ENCODE data around the gene RUFY3. TPM values are rescaled to one million over a fixed set of nuclear protein-coding genes. Genes with fewer than 3 reads are reported as not detected.

RUFY3 gene
- total RNA-seq, 1 donor from 2014 or later, result 39.3 TPM

DNA sequence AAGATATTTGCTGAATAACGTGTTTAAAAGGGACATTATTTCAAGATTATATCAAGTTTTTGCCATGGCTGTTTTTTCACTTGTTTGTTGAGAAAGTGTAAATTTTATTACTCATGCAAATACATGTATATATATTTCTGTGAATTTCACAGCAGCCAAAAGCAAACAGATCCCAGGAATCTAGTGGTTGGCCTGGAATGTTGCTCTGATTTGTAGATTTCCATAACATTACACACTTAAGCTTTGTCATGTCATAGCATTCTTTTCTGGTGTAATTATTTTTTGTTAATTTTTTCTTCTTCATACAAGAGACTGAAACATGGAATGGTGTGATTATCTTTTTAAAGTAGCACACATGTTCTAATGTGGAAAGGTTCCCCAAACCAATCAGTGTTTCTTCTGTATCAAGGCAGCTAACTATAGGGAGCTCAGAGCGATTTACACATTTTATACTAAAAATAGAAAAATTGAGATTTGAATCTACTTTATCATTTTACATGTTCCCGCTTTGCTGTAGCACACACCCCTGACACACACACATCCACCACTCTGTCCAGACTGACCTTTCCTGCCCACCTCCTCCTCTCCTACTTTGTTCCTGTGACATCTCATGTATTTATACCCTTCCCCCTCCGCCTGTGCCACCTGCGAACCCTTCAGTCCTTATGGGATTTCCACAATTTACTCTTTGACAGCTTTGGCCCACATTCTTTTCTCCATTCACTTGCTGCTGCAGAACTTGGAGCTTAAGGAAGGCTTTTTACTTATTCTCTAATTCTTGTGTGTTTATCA lies 20.3 kb downstream of the RUFY3 start:
- H3K4me1 Mint-ChIP-seq (ENCODE audit: low read depth), result peaks cover 39% of the 10 kb centered on the region
- no peaks in the 10 kb centered on the region for H3K27me3 Mint-ChIP-seq (ENCODE audit: low read depth)
- no peaks in the 10 kb centered on the region for H3K36me3 Mint-ChIP-seq (ENCODE audit: low read depth)
- no peaks in the 10 kb centered on the region for H3K9me3 Mint-ChIP-seq (ENCODE audit: low read depth)
- no peak for TF ChIP-seq CTCF (IDR thresholded peaks at IDR 0.05)
- no peak for DNase-seq (ENCODE audit: low spot score)
- no peak overlapping the region for H3K4me3 Mint-ChIP-seq (ENCODE audit: unreplicated experiment)
- peak overlapping the region; percentile 91 for H3K27ac Mint-ChIP-seq (ENCODE audit: unreplicated experiment)

- Mint-ChIP-seq H3K27ac (ENCODE audit: unreplicated experiment) (peak overlapping the region; percentile 63), H3K36me3 (ENCODE audit: low read depth) (no peaks in the 10 kb centered on the region), H3K9me3 (ENCODE audit: low read depth) (no peaks in the 10 kb centered on the region), H3K4me1 (ENCODE audit: low read depth) (peaks cover 36% of the 10 kb centered on the region), H3K27me3 (ENCODE audit: low read depth) (no peaks in the 10 kb centered on the region), H3K4me3 (ENCODE audit: unreplicated experiment) (no peak overlapping the region)
- DNase-seq (ENCODE audit: low spot score), result no peak
- no peak for TF ChIP-seq CTCF (IDR thresholded peaks at IDR 0.05)
These were observed 22.0 kb downstream of the RUFY3 start for GRCh38 chr4:70743731-70744130.

DNA sequence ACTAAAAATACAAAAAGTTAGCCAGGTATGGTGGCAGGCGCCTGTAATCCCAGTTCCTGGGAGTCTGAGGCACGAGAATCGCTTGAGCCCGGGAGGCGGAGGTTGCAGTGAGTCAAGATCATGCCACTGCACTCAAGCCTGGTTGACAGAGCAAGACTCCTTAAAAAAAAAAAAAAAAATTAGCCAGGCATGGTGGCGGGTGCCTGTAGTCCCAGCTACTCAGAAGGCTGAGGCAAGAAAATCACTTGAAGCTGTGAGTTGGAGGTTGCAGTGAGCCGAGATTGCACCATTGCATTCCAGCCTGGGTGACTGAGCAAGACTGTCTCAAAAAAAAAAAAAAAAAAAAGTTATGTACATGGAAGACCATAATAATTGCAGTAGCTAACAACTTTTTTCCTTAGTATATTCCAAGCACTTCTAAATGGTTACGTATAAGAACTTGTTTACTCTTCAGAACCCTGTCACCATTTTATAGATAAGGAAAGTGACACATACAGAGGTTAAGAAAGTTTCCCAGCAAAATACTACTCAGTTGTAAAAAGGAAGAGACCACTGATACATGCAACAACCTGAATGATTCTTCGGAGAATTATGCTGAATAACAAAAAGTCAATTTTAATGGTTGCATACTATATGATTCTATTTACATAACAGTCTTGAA lies 24.5 kb downstream of the RUFY3 start:
- Mint-ChIP-seq H3K4me3 (ENCODE audit: unreplicated experiment) (no peak overlapping the region), H3K4me1 (ENCODE audit: low read depth) (peaks cover 34% of the 10 kb centered on the region), H3K9me3 (ENCODE audit: low read depth) (no peaks in the 10 kb centered on the region), H3K36me3 (ENCODE audit: low read depth) (no peaks in the 10 kb centered on the region), H3K27ac (ENCODE audit: unreplicated experiment) (peak overlapping the region; percentile 57), H3K27me3 (ENCODE audit: low read depth) (no peaks in the 10 kb centered on the region)
- no peak for DNase-seq (ENCODE audit: low spot score)
- TF ChIP-seq CTCF (IDR thresholded peaks at IDR 0.05), result no peak

DNA sequence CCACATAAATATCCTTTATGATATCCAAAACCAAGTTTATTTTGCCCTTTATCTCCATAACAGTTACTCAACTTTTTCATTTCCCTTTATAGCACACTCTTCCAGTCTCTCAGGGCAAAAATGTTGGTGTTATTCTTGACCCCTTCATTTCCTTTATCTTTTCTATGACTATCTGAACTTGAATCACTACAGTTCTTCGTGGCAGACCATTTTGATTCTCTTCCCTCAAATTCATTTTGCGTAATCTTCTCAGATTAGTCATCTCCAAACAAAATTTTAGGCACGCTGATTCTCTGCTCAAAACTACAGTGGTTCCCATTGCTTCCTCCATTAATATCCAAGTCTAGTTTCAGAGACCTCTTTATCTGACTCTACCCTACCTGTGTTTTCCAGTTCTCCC lies 26.1 kb downstream of the RUFY3 start:
- no peaks in the 10 kb centered on the region for H3K36me3 Mint-ChIP-seq (ENCODE audit: low read depth)
- no peak overlapping the region for H3K4me3 Mint-ChIP-seq (ENCODE audit: unreplicated experiment)
- DNase-seq (ENCODE audit: low spot score), result no peak
- H3K27ac Mint-ChIP-seq (ENCODE audit: unreplicated experiment), result no peak overlapping the region
- no peaks in the 10 kb centered on the region for H3K27me3 Mint-ChIP-seq (ENCODE audit: low read depth)
- H3K4me1 Mint-ChIP-seq (ENCODE audit: low read depth), result peaks cover 21% of the 10 kb centered on the region
- no peak for TF ChIP-seq CTCF (IDR thresholded peaks at IDR 0.05)
- peaks cover 4% of the 10 kb centered on the region for H3K9me3 Mint-ChIP-seq (ENCODE audit: low read depth)

- Mint-ChIP-seq H3K4me1 (ENCODE audit: low read depth) (peaks cover 15% of the 10 kb centered on the region), H3K9me3 (ENCODE audit: low read depth) (peaks cover 4% of the 10 kb centered on the region), H3K4me3 (ENCODE audit: unreplicated experiment) (no peak overlapping the region), H3K27ac (ENCODE audit: unreplicated experiment) (no peak overlapping the region), H3K27me3 (ENCODE audit: low read depth) (no peaks in the 10 kb centered on the region), H3K36me3 (ENCODE audit: low read depth) (no peaks in the 10 kb centered on the region)
- no peak for DNase-seq (ENCODE audit: low spot score)
- no peak for TF ChIP-seq CTCF (IDR thresholded peaks at IDR 0.05)
These were observed 27.5 kb downstream of the RUFY3 start for GRCh38 chr4:70749313-70749712.

All from chondrocyte (in vitro differentiated cells).